SU-DHL-6 (cell line): Measurements from ENCODE around the gene TMEM121B.
"Not testable (repeated sequence)": the region's sequence is repeated elsewhere in the genome, so short reads cannot be mapped to it uniquely, and the experiment has no call there.

ENCODE experiments used
- H2AFZ ChIP-seq: fragments of 200-600 bp; sonication (generic); 2 replicates; pipeline ENCODE4 v1.6.1; 2014; ENCODE audit warnings: low read depth, mild to moderate bottlenecking, moderate library complexity, mixed read lengths, antibody characterized with exemption, low read length; ENCODE audit not compliant: severe bottlenecking
- H3F3A ChIP-seq: fragments of 200-600 bp; shearing (Covaris generic); 2 replicates; pipeline ENCODE4 v1.6.0; 2016; ENCODE audit warnings: antibody characterized with exemption, mild to moderate bottlenecking; ENCODE audit not compliant: insufficient read depth
- H3K27ac ChIP-seq: fragments of 200-600 bp; sonication (generic); 2 replicates; pipeline ENCODE4 v1.5.1; 2016; ENCODE audit warnings: low read depth, mild to moderate bottlenecking, low read length, moderate library complexity, mixed read lengths
- H3K27me3 ChIP-seq: fragments of 200-600 bp; sonication (generic), shearing (Covaris generic); 2 replicates; pipeline ENCODE4 v1.6.0; 2014; ENCODE audit warnings: mild to moderate bottlenecking, low read length
- H3K36me3 ChIP-seq: fragments of 200-600 bp; sonication (generic); 2 replicates; pipeline ENCODE4 v1.6.1; 2014; ENCODE audit warnings: mild to moderate bottlenecking, low read length, mixed read lengths
- H3K4me2 ChIP-seq: fragments of 300-600, 200-600 bp; shearing (Covaris generic), sonication (generic); 2 replicates; pipeline ENCODE4 v1.6.0; 2014; ENCODE audit warnings: low read length, low read depth, mild to moderate bottlenecking; ENCODE audit not compliant: poor library complexity, severe bottlenecking
- H3K4me3 ChIP-seq: fragments of 200-600 bp; sonication (generic); 2 replicates; pipeline ENCODE4 v1.5.1; 2014; ENCODE audit warnings: antibody characterized with exemption, low read length, mild to moderate bottlenecking, mixed read lengths; ENCODE audit not compliant: insufficient read depth, poor library complexity, severe bottlenecking
- H3K79me2 ChIP-seq: fragments of 200-600 bp; sonication (generic); 2 replicates; pipeline ENCODE4 v1.6.1; 2014; ENCODE audit warnings: mild to moderate bottlenecking, low read length, moderate library complexity; ENCODE audit not compliant: insufficient read depth
- H3K9ac ChIP-seq: fragments of 200-600 bp; sonication (generic); 2 replicates; pipeline ENCODE4 v1.7.0; 2014; ENCODE audit warnings: mild to moderate bottlenecking, low read length
- H3K9me2 ChIP-seq: fragments of 200-600 bp; sonication (generic); replicated peaks from 2 replicates; pipeline ENCODE4 v1.6.1; 2014; ENCODE audit warnings: low read length; ENCODE audit not compliant: insufficient read depth
- H3K9me3 ChIP-seq: fragments of 200-600 bp; sonication (generic); 2 replicates; pipeline ENCODE4 v1.6.1; 2014; ENCODE audit warnings: low read length, mixed read lengths; ENCODE audit not compliant: insufficient read depth
- H4K20me1 ChIP-seq: fragments of 200-600 bp; sonication (generic); 2 replicates; pipeline ENCODE4 v1.6.1; 2014; ENCODE audit warnings: low read depth, mild to moderate bottlenecking, antibody characterized with exemption, low read length, moderate library complexity, mixed read lengths
- EZH2phosphoT487 ChIP-seq: fragments of 200-600 bp; sonication (generic), shearing (Covaris generic); conservative IDR thresholded peaks from 2 replicates; pipeline ENCODE4 v1.6.1; 2018; ENCODE audit warnings: mild to moderate bottlenecking, antibody characterized with exemption, low read length, moderate library complexity, mixed read lengths
- TF ChIP-seq, protein P1 (sequence below): fragments of 200-600 bp; sonication (generic); IDR thresholded peaks from one replicate; pipeline ENCODE4 v1.5.1; 2017; ENCODE audit warnings: antibody characterized with exemption, mild to moderate bottlenecking, low read length, moderate library complexity; ENCODE audit not compliant: insufficient read depth, poor library complexity, severe bottlenecking

The TMEM121B gene

GRCh38 chr22:17152971-17153370, 31.8 kb upstream of the TMEM121B start:
- Histone ChIP-seq H3K27me3 (no peaks in the 10 kb centered on the region), H3K9ac (no peak overlapping the region), H3K27ac (no peak overlapping the region), H3K36me3 (no peaks in the 10 kb centered on the region), H4K20me1 (no peaks in the 10 kb centered on the region), H3F3A (no peaks in the 10 kb centered on the region), H3K9me3 (no peaks in the 10 kb centered on the region), H3K4me3 (no peak overlapping the region), H3K79me2 (peaks cover 36% of the 10 kb centered on the region), H3K4me2 (no peak overlapping the region), H2AFZ (no peak overlapping the region), H3K9me2 (no peaks in the 10 kb centered on the region)
- TF ChIP-seq, protein P1, sequence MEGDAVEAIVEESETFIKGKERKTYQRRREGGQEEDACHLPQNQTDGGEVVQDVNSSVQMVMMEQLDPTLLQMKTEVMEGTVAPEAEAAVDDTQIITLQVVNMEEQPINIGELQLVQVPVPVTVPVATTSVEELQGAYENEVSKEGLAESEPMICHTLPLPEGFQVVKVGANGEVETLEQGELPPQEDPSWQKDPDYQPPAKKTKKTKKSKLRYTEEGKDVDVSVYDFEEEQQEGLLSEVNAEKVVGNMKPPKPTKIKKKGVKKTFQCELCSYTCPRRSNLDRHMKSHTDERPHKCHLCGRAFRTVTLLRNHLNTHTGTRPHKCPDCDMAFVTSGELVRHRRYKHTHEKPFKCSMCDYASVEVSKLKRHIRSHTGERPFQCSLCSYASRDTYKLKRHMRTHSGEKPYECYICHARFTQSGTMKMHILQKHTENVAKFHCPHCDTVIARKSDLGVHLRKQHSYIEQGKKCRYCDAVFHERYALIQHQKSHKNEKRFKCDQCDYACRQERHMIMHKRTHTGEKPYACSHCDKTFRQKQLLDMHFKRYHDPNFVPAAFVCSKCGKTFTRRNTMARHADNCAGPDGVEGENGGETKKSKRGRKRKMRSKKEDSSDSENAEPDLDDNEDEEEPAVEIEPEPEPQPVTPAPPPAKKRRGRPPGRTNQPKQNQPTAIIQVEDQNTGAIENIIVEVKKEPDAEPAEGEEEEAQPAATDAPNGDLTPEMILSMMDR, result no peak
- no peak for TF ChIP-seq EZH2phosphoT487

DNA sequence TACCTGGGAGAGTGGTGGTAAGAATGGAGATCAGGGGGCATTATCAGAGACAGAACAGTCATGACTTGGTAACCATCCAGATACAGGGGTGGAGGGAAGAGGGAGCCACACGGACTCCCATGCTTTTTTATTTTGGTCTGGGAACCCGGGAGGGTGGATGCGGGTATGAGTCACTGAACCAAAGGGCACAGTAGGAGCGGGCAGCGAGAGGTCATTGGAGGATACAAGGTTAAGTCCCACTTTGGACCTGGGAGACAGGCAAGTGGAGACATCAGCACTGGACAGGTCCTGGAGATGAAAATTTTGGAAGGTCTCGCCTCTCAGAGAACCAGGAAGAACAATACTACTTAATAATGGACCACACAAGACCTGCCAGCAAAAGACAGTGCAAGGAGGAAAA, 31.2 kb upstream of the TMEM121B start:
- Histone ChIP-seq H3K9me3 (no peaks in the 10 kb centered on the region), H3K4me3 (no peak overlapping the region), H3K9me2 (no peaks in the 10 kb centered on the region), H3K27me3 (no peaks in the 10 kb centered on the region), H4K20me1 (no peaks in the 10 kb centered on the region), H3K79me2 (peaks cover 30% of the 10 kb centered on the region), H3K9ac (no peak overlapping the region), H3K27ac (no peak overlapping the region), H3F3A (no peaks in the 10 kb centered on the region), H2AFZ (no peak overlapping the region), H3K4me2 (no peak overlapping the region), H3K36me3 (no peaks in the 10 kb centered on the region)
- TF ChIP-seq, protein P1, result no peak
- no peak for TF ChIP-seq EZH2phosphoT487

DNA sequence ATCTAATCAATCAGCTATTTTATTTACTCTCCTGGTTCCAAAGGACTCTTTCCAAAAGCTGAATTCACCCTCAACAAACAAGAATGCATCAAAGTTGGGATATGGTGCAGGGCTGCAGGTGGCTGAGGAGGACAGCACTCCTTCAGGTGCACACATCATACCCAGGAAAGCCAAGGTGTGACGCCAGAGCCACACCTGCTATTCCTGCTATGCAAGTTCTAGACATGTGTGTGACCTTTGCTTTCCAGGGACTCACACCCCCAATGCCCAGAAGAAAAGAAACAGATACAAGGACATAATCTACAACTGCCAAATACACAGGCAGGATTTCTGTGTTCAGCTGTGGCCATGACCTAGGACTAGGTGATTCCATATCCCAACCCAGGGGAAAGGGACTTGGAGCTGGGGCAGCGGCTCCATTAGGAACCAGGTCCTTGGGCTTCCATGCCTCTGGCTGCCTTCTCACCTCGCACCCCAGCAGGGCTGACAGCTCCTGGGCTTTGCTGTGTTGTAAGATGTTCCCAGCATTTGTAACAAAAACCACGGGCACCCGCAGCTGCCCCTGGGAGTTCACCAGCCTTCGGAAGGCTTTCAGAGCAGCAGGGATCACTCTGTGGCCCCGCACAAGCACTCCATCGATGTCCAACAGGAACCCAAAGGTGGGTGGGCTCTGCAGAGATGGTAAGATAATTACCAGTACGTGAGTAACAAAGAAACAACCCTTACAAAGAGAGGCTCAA, 28.1 kb upstream of the TMEM121B start:
- Histone ChIP-seq H3K27ac (no peak overlapping the region), H3K4me3 (no peak overlapping the region), H3K79me2 (peaks cover 19% of the 10 kb centered on the region; the same call in 1 of the 2 replicates), H3K4me2 (no peak overlapping the region), H3K9ac (no peak overlapping the region), H3K9me3 (no peaks in the 10 kb centered on the region), H3F3A (no peaks in the 10 kb centered on the region), H2AFZ (no peak overlapping the region), H3K27me3 (no peaks in the 10 kb centered on the region), H4K20me1 (no peaks in the 10 kb centered on the region), H3K36me3 (no peaks in the 10 kb centered on the region), H3K9me2 (no peaks in the 10 kb centered on the region)
- TF ChIP-seq EZH2phosphoT487, result no peak
- TF ChIP-seq, protein P1, result no peak

DNA sequence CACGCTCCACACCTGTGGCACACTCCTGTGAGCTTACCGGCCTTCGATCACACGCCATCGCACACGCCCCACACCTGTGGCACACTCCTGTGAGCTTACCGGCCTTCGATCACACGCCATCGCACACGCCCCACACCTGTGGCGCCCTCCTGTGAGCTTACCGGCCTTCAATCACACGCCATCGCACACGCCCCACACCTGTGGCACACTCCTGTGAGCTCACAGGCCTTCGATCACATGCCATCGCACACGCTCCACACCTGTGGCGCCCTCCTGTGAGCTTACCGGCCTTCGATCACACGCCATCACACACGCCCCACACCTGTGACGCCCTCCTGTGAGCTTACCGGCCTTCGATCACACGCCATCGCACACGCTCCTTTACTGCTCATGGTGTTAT, 26.3 kb upstream of the TMEM121B start:
- not testable (repeated sequence) for H3K9me2 ChIP-seq, H3K4me2 ChIP-seq, H3K4me3 ChIP-seq, H3K79me2 ChIP-seq, H3K36me3 ChIP-seq, H4K20me1 ChIP-seq, H3K9ac ChIP-seq, H3K27ac ChIP-seq, H2AFZ ChIP-seq, H3F3A ChIP-seq, H3K9me3 ChIP-seq, H3K27me3 ChIP-seq
